ENCODE data around the gene HSPA8.

Gene HSPA8

GRCh38 chr11:123047266-123047946 is 14.5 kb downstream of the HSPA8 start:
- DNase-seq (ENCODE audit: low read depth) = no peak

DNA sequence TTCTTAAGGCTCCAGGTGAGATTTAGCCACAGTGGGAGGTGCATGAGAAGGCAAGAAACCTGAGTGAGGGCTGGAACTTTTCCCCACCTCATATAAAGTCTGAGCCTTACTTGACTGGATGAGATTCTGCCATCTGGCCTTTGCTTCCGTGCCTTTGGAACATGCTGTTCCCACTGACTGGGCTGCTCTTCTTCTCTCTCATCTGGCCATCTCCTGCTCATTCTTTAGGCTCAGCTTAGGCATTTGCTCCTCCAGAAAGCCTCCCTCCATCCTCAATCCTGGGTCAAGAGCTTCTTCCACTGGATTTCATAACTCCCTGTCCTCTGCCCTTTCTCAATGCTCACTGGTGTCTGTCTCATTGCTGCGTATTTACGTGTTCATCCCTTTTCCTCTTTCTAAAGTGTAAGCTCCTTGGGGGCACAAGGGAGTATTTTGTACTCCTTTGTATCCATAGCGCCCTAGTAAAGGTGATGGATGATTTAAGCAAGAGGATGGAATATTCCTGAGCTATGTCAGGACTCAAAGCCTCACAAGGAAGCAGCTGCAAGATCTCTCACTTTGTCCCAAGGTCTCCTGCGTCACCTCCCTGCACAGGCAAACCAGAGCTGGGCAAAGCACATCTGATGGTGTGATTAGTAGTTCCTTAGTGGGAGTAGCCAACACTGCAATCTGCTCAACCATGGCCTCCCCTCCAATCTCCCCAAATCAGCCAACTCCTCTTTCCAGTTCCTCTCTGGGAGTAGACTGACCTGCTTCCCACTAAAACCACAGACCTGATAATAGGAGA is 15.3 kb downstream of the HSPA8 start:
- no peak for DNase-seq (ENCODE audit: low read depth)

DNA sequence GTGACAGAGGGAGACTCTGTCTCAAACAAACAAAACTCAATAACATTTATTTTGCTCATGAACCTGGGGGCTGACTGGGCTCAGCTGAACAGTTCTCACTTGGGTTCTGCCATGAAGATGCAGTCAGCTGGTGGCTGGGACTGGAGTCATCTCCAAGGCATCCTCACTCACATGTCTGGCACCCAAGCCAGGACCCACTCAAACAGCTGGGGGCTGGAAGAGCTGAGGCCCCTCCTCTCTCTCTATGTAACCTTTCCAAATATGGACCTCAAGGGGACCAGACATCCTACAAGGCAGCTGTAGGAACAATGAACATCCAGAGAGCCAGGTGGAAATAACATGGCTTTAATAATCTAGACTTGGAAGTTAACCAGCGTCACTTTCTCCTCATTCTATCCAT is 16.8 kb downstream of the HSPA8 start:
- no peak for DNase-seq (ENCODE audit: low read depth)

DNA sequence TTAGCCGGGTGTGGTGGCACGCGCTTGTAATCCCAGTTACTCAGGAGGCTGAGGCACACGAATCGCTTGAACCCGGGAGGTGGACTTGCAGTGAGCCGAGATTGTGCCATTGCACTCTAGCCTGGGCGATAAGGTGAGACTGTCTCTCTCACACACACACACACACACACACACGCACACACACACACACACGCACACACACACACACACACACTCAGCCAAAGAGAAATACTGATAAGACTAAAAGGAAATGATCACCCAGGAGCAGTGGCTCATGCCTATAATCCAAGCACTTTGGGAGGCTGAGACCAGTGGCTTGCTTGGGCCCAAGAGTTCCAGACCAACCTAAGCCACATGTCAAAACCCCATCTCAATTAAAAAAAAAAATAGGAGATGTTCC is 20.8 kb downstream of the HSPA8 start:
- no peak for DNase-seq (ENCODE audit: low read depth)

DNA sequence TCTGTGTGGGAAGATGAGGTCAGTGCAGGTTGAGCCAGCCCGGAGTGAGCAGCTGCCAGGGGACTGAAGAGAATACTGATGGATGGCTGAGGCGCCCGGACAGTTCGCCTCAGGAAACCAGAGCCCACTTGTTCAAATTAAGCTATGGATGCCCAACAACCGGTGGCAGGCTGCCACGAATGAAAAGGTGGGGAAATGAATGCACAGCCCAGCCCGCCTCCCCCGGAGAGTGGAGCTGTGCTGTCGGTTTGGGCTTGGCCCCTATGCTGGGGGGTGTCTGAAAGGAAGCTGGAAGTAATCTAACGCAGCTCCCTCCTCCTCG is 21.9 kb downstream of the HSPA8 start:
- DNase-seq (ENCODE audit: low read depth) = no peak

DNA sequence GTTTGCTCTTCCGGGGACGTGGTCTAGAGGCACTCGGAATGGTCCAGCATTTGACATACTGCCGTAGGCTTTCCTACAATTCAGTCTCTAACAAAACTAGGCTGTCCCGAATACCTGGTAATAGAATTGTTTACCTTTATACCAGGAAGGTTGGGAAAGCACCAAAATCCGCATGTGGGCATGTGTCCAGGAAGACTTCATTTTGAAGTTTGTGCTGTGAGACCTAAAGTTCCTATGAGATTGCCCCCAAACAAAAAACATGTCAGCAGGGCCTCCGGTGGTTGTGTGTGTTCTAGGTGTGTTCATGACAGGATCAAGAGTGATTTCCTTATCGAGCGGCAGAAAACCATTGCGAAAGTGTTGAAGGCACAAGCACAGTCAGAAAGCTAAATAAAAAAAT is 26.1 kb downstream of the HSPA8 start:
- no peak for DNase-seq (ENCODE audit: low read depth)

DNA sequence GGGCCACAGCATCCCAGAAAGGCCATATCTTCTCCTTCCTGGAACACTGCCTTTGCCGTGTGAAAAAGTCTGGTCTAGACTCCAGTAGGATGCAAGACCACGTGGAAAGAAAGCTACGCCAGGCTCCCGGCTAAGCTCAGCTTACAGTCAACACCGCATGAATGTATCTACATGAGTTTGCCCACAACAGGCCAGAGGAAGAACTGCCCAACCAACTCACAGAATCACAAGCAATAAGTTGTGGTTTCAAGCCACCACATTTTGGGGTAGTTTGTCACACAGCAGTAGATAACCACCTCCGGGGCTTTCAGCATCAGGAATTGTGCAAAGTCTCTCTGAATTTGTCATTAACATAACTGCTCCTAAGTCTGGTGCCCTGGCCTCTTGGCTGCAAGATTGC is 27.3 kb downstream of the HSPA8 start:
- DNase-seq (ENCODE audit: low read depth) = no peak

GRCh38 chr11:123033895-123034294 is 28.0 kb downstream of the HSPA8 start:
- no peak for DNase-seq (ENCODE audit: low read depth)

DNA sequence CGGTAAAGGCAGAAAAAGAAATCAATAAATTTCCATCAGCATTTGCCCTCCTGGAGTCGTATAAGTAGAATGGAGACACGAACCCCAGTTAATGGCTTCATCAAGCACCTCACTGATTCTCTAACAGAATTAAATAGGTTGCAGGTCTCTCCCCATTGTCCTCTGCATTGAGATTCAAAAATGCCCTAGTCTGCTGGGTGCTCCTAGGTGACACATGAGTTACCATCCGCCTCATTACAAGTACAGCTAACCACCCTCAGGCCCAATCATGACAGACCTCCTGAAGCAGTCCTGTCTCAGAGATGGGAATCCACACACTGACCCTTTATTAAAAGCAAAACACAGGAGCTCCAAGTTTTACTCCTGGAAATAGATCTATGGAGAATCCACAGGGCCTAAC is 31.4 kb downstream of the HSPA8 start:
- DNase-seq (ENCODE audit: low read depth) = no peak

GRCh38 chr11:123020968-123021367 is 41.0 kb downstream of the HSPA8 start:
- no peak for DNase-seq (ENCODE audit: low read depth)

- no peak for DNase-seq (ENCODE audit: low read depth)
These were observed 43.2 kb downstream of the HSPA8 start for GRCh38 chr11:123018702-123019101.

- DNase-seq (ENCODE audit: low read depth) = no peak
These were observed 50.4 kb downstream of the HSPA8 start for GRCh38 chr11:123011510-123011909.
